Mammary epithelial cell (primary cell): Measurements from ENCODE around the gene SNX9.

Experiments
- EZH2 ChIP-seq: IDR thresholded peaks from 2 replicates; pipeline ENCODE4 v1.6.1; 2012; ENCODE audit warnings: low read length, inconsistent platforms, borderline replicate concordance
- TF ChIP-seq, protein P1 (sequence below), 2 donors: IDR thresholded peaks in 1 of 2; conservative IDR thresholded peaks in 1 of 2; 2 replicates each; pipeline ENCODE4 v1.5.1; 2011 to 2012; ENCODE audit warnings: inconsistent platforms in 2 of 2, low read length in 2 of 2, mild to moderate bottlenecking in 2 of 2, control low read depth in 1 of 2, low read depth in 1 of 2; ENCODE audit not compliant: insufficient read depth in 1 of 2; ENCODE audit errors: extremely low read depth in 1 of 2

DNA sequence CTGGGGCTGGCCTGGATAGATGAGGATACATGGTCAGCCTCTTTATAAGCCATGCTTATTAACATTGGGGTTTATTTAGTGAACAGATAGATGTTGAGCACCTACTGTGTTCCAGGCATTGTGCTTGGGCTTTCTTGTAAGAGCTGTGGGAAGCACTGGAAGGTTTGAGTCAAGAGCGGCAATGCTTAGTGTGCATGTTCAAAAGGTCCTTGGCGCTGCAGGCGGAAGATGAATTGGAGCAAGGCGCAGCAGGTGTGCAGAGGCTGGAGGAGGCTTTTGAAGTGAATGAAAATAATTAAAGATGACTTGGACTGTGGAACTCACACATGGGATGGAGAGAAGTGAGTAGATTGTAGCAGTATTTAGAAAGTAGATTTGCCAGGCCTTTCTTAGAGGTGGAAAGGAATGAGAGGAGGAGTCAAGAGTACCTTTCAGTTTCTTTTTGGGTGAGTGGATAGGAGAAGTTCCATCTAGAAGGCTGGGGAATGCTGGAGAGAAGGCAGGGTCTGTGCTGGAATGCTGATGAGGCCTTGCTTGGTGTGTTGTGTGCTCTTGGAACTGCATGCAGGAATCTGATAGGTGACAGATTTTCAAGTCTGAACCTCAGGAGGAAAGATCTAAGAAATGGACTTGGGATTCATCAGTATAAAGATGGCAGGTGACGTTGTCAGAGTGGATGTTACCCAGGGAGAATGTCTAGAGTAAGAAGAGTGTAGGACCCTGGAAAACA, 26.4 kb downstream of the SNX9 start:
- TF ChIP-seq, protein P1, sequence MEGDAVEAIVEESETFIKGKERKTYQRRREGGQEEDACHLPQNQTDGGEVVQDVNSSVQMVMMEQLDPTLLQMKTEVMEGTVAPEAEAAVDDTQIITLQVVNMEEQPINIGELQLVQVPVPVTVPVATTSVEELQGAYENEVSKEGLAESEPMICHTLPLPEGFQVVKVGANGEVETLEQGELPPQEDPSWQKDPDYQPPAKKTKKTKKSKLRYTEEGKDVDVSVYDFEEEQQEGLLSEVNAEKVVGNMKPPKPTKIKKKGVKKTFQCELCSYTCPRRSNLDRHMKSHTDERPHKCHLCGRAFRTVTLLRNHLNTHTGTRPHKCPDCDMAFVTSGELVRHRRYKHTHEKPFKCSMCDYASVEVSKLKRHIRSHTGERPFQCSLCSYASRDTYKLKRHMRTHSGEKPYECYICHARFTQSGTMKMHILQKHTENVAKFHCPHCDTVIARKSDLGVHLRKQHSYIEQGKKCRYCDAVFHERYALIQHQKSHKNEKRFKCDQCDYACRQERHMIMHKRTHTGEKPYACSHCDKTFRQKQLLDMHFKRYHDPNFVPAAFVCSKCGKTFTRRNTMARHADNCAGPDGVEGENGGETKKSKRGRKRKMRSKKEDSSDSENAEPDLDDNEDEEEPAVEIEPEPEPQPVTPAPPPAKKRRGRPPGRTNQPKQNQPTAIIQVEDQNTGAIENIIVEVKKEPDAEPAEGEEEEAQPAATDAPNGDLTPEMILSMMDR (conservative IDR thresholded peaks at IDR 0.05 in 1 of 2, IDR thresholded peaks at IDR 0.05 in 1 of 2; ENCODE audit: extremely low read depth in 1 of 2, insufficient read depth in 1 of 2, low read depth in 1 of 2, low read length in 2 of 2): no peak
- no peak for TF ChIP-seq EZH2
